Adrenal gland (tissue), 5 donors: ENCODE results near the gene PPP1R14D.

ENCODE experiments used
- CTCF ChIP-seq, 6 experiments: fragments of 450-650 bp in 4 of 6; fragments of 200-600 bp in 2 of 6; sonication (generic) in 1 of 6; IDR thresholded peaks; 1 replicate in 5 of 6; 2 replicates in 1 of 6; pipeline versions ENCODE4 v1.5.1 to v1.8.0; 2016 to 2021; ENCODE audit warnings: antibody characterized with exemption in 6 of 6, mild to moderate bottlenecking in 2 of 6, moderate library complexity in 1 of 6
- POLR2A ChIP-seq, 2 donors: fragments of 450-650 bp; IDR thresholded peaks; one replicate each; pipeline ENCODE4 v1.6.1; 2017; ENCODE audit warnings: antibody characterized with exemption in 2 of 2, mild to moderate bottlenecking in 2 of 2, moderate library complexity in 1 of 2
- donor health status: DM: no; HTN: no; CAD: no.

DNA sequence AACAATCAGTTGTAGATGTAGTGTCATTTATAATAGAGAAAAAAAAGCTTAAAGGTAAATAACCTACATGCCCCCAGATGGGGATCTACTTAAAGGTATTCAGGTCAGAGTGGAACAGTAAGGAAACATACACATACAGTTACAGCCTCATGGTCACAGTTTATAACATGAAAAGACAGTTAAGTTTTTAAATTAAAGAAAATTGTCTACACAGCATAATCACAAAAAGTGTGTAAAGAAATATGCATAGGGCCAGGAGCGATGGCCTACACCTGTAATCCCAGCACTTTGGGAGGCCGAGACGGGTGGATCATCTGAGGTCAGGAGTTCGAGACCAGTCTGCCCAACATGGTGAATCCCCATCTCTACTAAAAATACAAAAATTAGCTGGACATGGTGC lies 38.7 kb upstream of the PPP1R14D start:
- no peak for TF ChIP-seq CTCF (IDR thresholded peaks at IDR 0.05)
- no peak for TF ChIP-seq POLR2A (IDR thresholded peaks at IDR 0.05)
